Posterior cingulate gyrus (tissue), 11 donors: ENCODE measurements around the gene AUP1.

ENCODE experiments used
- DNase-seq, 10 donors: peaks; one replicate each; pipeline versions ENCODE4 v3.0.0 to v3.0.0-alpha.2; 2020 to 2021; ENCODE audit warnings: mixed read lengths in 3 of 10
- intact Hi-C: fragments of 100-400 bp; cut with DNase I; formaldehyde crosslinking; loops from one replicate; pipeline ENCODE4 v1.15.1; 2023

AUP1 gene

DNA sequence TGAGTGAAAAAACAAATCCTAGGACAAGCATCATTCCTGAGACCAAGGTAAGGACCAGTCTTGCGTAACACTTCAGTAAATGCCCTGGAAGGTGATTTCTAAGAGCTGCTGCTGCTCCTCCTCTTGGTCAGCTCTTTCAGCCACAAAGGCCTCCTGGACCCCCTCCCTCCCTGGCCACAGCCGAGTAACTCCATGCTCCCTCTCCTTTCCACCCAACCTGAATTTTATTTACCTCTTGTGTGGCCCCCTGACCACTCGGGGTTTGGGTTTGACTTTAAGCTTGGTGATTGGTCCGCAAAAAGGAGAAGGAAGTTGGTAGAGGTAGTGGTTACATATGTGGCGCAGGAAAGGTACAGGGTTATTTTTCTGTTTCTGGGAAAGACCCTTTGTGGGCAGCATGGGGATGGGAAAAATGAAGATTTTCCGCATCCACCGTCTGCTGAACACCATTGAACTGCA lies 9.4 kb upstream of the AUP1 start:
- DNase-seq = peak in 1 of 10 donors; percentile 66
- intact Hi-C loops = loop anchor here (10.0 kb wide), 1 partner anchor 116 kb away; the partner anchor contains the start of gene SEMA4F

DNA sequence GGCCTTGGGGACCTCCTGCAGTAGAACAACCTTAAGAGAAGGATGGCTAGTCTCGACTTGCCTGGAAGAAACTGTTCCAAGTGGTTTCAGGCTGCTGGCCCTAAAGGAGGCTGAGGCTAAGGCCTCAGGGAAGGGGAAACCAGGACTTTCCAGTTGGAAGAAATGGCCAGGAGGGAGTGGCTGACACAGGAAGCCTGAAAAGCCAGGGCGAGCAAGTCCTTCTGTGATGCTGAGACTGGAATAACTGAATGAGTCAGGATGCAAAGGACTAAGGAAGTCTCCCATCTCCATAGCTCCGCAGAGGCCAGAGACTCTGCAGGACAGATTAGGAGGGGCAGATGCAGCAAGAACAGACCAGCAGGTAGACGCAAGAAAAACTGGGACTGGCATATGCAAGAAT lies 7.6 kb upstream of the AUP1 start:
- DNase-seq = no peak
- intact Hi-C loops = loop anchor here (10.0 kb wide), 1 partner anchor 118 kb away; the partner anchor contains the start of gene SEMA4F

DNA sequence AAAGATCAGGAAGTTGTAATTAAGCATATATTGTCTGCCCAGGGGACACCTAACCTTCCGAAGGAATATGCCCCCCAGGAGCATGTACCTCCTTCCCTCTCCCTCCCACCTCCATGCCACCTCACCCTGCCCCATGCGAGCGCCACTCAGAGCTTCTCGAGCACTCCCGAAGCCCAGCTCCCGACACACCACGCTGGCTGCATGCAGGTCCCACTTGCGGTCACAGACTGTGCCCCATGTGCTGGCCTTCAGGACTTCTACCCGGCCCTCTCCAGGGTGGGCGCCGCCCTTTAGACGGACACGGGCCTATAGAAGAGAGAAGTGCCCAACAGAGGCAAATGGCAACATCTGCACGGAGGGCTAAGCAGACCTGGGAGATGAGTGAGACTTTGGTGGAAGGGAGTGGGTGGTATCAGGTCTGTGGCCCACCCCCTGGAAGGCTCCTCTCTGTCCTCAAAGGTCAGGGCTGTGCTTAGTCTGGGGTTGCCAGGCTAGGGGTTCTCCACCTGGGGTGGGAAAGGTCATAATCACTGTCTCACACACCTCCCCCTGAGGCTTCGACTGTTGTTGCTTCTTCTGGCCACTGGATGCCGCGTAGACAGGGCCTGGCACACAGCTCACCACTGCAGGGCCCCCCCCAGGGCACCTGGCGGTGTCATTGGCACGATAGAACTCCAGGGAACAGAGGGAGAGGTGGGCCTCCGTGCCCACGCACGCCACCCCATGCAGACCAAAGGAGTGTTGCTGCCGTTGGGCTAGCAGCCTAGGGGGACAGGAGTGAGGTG lies 6.9 kb upstream of the AUP1 start:
- peak in 1 of 10 donors; percentile 70 for DNase-seq
- intact Hi-C loops = loop anchor here (10.0 kb wide), 1 partner anchor 118 kb away; the partner anchor contains the start of gene SEMA4F

DNA sequence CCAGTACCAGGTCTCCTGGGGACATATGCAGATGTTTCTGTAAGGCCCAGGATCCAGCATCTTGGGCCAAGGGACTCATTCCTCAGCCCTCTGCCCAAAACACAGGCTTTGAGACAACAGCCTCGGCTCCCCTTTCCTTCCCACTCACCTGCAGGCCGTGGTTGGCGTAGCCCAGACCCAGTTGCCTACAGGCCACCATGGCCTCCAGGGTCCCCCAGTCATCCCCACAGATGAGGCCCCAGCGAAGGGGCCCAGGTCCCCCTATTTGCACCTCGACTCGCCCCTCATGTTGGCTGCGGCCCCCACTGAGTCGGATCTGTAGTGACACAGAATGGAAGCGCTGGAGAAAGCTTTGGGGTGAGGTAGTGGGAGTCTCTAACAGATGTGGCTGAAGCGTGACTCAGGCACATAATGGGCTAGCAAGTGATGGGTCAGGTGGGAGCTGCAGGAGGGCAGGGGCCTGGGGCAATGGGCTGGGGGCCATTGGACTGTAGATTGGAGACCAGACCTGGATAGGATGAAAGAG lies 6.0 kb upstream of the AUP1 start:
- intact Hi-C loops = loop anchor here (10.0 kb wide), 1 partner anchor 119 kb away; the partner anchor contains the start of gene SEMA4F
- peak in 1 of 10 donors; percentile 66 for DNase-seq

GRCh38 chr2:74534411-74534810 lies 4.9 kb upstream of the AUP1 start:
- peak in 1 of 10 donors; percentile 63 for DNase-seq
- intact Hi-C loops = loop anchor here (10.0 kb wide), 1 partner anchor 120 kb away; the partner anchor contains the start of gene SEMA4F

- intact Hi-C loops = loop anchor here (10.0 kb wide), 1 partner anchor 121 kb away; the partner anchor contains the start of gene SEMA4F
- peak in 1 of 10 donors; percentile 51 for DNase-seq
Observed at GRCh38 chr2:74533464-74533863, 4.0 kb upstream of the AUP1 start.

DNA sequence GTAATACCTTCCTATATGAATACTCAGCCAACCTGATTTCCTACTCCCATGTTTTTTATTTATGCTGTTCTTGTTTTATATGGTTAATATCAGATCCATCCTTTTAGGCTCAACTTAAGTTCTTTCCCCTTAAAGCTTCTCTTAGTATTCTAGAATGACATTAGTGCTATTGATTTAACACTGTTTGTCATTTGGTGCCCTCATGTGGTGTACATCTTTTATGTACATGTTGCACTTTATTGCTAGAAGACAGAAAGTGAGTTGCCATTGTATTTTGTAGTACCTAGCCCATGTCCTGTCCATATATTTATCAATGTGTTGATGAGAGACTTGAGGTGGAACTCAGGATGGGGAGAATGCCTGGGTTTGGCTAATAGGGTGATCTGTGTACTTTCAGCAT lies 2.7 kb upstream of the AUP1 start:
- DNase-seq = no peak
- intact Hi-C loops = loop anchor here (10.0 kb wide), 1 partner anchor 123 kb away; the partner anchor contains the start of gene SEMA4F

DNA sequence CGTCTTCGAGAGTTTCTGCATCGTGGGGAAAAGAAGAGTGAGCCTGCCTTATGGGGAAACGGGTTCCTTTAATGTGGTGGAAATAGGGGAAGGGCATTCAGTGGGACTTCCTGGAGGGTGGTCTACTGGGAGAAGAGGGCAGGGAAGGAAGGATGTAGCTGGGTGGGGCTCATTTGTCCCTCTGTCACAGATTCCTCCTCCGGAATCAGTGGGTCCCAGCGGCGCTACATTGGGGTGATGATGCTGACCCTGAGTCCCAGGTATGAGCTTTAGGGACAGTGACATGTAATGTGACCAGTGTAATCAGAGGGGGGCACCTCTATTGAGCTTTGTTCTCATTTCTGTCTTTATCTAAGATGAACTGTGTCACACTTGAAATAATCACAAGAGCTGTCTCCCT lies 2.2 kb upstream of the AUP1 start:
- intact Hi-C loops = loop anchor here (10.0 kb wide), 1 partner anchor 123 kb away; the partner anchor contains the start of gene SEMA4F
- DNase-seq = peak in 1 of 10 donors; percentile 40

DNA sequence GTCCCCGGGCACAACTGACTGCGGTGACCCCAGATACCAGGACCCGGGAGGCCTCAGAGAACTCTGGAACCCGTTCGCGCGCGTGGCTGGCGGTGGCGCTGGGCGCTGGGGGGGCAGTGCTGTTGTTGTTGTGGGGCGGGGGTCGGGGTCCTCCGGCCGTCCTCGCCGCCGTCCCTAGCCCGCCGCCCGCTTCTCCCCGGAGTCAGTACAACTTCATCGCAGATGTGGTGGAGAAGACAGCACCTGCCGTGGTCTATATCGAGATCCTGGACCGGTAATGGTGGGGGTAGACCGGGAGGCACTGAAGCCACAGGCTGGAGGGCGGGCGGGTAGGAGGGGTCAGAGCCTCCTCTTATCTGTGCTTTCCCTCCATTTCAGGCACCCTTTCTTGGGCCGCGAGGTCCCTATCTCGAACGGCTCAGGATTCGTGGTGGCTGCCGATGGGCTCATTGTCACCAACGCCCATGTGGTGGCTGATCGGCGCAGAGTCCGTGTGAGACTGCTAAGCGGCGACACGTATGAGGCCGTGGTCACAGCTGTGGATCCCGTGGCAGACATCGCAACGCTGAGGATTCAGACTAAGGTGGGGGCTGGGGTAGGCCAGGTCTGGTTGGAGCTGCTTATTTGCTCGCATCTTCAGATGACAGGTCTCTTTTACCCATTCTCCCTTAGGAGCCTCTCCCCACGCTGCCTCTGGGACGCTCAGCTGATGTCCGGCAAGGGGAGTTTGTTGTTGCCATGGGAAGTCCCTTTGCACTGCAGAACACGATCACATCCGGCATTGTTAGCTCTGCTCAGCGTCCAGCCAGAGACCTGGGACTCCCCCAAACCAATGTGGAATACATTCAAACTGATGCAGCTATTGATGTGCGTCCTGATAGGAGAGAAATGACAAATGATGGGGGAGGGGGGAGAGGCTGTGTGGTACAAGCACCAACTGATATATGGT lies 1.0 kb upstream of the AUP1 start:
- intact Hi-C loops = loop anchor here (10.0 kb wide), 1 partner anchor 124 kb away; the partner anchor contains the start of gene SEMA4F

GRCh38 chr2:74528600-74529356 lies 728 bp downstream of the AUP1 start:
- intact Hi-C loops = loop anchor here (1.0 to 2.0 kb wide), 3 partner anchors 20 to 58 kb away; partner anchors contain the start of gene TTC31
- DNase-seq = peak in 1 of 10 donors; percentile 81

More for the DNA sequence above, 1.0 kb upstream of the AUP1 start:
- DNase-seq = peak in 8 of 10 donors; percentile 33 to 93 (median 51)

GRCh38 chr2:74527741-74528140 lies 1.8 kb downstream of the AUP1 start:
- intact Hi-C loops = loop anchor here (2.0 kb wide), 1 partner anchor 59 kb away; no protein-coding TSS in a partner anchor
- no peak for DNase-seq

DNA sequence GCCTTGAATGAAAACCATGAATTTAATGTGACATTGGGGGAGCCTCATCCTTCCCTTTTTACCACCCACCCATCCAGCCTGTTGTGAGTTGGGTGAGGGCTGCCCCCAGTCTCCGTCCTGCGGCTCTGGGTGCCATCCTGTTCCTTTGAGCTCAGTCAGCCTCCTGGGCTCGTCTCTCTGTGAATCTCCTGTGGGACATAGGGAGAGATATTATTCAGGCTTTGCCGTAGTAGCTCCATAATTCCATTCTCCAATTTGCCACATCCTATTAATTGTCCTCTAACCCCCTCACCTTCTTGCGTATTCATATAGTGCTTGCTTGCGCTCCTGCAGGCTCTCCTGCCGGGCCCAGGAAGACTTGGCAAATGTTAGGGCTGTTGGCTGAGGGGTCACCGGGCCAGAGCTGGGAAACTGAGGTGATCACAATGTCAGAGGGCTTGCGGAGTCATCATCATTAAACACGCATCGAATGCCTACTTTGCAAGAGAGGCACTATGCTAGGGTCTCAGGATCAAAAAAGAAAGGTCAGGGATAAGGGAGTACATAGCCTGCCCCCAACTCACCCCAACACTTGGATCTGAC lies 2.8 kb downstream of the AUP1 start:
- DNase-seq = no peak
- intact Hi-C loops = no loop called here

DNA sequence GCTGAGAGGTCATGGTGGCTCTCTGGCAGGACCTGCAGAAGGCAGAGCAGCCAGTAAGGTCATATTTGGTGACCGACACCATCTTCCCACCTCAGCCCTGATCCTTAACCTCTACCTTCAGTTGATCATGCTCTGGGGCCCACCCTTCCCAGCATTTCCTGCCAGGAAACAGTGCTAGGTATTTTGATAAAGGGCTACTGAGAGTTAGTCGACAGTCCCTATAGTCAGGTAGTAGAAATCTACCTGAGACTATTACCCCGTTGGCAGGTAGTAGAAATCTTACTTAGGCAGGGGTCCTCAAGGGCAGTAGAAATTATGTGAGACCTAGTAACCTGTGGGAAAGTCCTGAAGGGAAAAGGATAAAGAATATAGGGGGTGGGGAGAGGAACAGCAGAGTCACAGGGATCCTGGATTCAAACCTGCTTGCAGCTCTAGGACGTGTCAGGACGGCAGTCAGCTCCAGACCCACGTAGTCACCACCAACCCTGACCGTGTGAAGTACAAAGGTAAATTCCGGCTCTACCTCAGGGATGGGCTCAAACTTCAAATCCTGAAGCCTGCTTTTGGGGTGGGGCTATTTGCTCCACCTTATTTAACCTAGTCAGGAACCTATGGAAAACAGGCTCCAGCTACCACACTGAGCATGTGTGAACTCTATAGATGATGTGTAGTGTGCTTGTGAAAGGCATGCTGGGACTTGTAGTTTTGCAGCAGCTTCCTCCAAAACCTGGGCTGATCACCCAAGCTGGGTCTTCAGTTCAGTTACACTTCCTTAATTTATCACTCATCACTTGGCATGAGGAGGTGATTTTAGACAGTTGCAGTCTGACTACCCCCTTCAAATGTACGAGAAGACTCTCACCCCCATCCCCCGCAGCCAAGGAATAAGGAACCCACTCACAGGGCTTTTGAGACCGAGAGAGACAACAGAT lies 3.5 kb downstream of the AUP1 start, which contains the start of gene DQX1:
Gene DQX1, minus strand, starts transcription at position 515 of the 932 bp plus-strand sequence. Its CDS starts 502 bp downstream, at position 13.
- intact Hi-C loops = no loop called here
- DNase-seq = peak in 1 of 10 donors; percentile 79

GRCh38 chr2:74524955-74525716 lies 4.4 kb downstream of the AUP1 start:
- intact Hi-C loops = no loop called here
- peak in 1 of 10 donors; percentile 51 for DNase-seq

DNA sequence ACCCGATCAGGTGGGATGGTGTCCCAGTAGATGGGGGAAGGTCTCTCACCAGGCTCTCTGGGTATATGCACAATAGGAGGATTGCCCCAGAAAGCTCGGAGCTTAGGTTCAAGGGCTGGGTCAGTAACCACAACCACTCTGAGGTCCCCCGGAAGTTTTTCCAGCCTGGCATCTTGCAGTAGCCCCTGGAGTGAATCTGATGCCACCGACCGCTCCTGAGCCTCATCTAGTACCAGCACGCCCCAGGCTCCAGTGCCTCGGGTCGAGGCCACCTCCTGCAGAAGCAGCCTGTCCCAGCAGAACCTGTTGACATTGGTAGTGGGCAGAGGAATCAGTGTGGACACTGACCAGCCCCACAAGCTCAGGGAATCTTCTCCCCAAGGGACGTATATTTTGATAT lies 5.5 kb downstream of the AUP1 start:
- intact Hi-C loops = no loop called here
- DNase-seq = no peak

- intact Hi-C loops = no loop called here
- DNase-seq = no peak
Observed at GRCh38 chr2:74522516-74522915, 7.0 kb downstream of the AUP1 start.

DNA sequence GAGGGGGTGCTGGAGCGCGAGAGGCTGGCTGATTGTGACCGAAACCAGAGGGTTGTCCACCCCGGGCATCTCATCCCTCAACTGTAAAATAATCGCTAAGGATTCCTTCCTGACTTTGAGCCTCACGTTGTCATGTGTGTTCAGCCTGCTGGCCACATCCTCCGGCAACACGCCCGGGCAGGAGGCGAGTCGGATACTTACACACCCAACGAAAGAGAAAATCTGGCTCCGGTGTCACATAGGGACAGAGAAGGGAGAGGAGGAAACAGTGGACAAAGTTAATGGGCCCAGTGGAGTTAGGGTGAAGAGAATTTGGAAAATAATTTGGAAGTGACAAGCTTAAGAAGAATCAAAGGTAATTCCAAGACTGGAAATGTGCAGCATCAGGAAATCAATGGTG lies 12.9 kb downstream of the AUP1 start:
- DNase-seq = no peak
- intact Hi-C loops = no loop called here
